GM03348 (cell line): ENCODE data around the gene ROPN1.
A peak's percentile ranks its signal among the peaks of the same experiment; 100 is the strongest.
"Not testable (repeated sequence)": the region's sequence is repeated elsewhere in the genome, so short reads cannot be mapped to it uniquely, and the experiment has no call there.

Experiments used
- DNase-seq: peaks from one replicate; pipeline ENCODE4 v3.0.0; 2012; ENCODE audit warnings: low spot score

The ROPN1 gene

GRCh38 chr3:123991730-123992588 is at the start of gene ROPN1:
ROPN1 (minus strand) TSS chr3:123992124; CDS start chr3:123980481, 11,643 bp downstream.
- not testable (repeated sequence) for DNase-seq

- no peak for DNase-seq
Measured at GRCh38 chr3:124041553-124041952, 49.6 kb upstream of the ROPN1 start.

- no peak for DNase-seq
Measured at GRCh38 chr3:124037326-124037725, 45.4 kb upstream of the ROPN1 start.

GRCh38 chr3:124036214-124036613 is 44.3 kb upstream of the ROPN1 start:
- not testable (repeated sequence) for DNase-seq

GRCh38 chr3:124035463-124036121 is 43.7 kb upstream of the ROPN1 start:
- DNase-seq = no peak

GRCh38 chr3:124034844-124035152 is 42.9 kb upstream of the ROPN1 start:
- no peak for DNase-seq

- DNase-seq = peak; percentile 17
Measured at GRCh38 chr3:124034016-124034843, 42.3 kb upstream of the ROPN1 start.

- DNase-seq = peak; percentile 60
Measured at GRCh38 chr3:124033360-124034015, 41.6 kb upstream of the ROPN1 start, which contains the start of gene KALRN. KALRN (plus strand) TSS chr3:124033369.

- DNase-seq = peak; percentile 97
Measured at GRCh38 chr3:124032881-124033359, 41.0 kb upstream of the ROPN1 start.

GRCh38 chr3:124032311-124032880 is 40.5 kb upstream of the ROPN1 start:
- peak; percentile 37 for DNase-seq

GRCh38 chr3:124026516-124026915 is 34.6 kb upstream of the ROPN1 start:
- DNase-seq = no peak

GRCh38 chr3:124023531-124023930 is 31.6 kb upstream of the ROPN1 start:
- not testable (repeated sequence) for DNase-seq

- no peak for DNase-seq
Measured at GRCh38 chr3:124019291-124019690, 27.4 kb upstream of the ROPN1 start.

- not testable (repeated sequence) for DNase-seq
Measured at GRCh38 chr3:124017502-124017901, 25.6 kb upstream of the ROPN1 start.

- peak; percentile 22 for DNase-seq
Measured at GRCh38 chr3:124016483-124016882, 24.6 kb upstream of the ROPN1 start.

- peak; percentile 20 for DNase-seq
Measured at GRCh38 chr3:124014366-124014942, 22.5 kb upstream of the ROPN1 start.

- not testable (repeated sequence) for DNase-seq
Measured at GRCh38 chr3:124008321-124008720, 16.4 kb upstream of the ROPN1 start.

GRCh38 chr3:124007186-124007585 is 15.3 kb upstream of the ROPN1 start:
- DNase-seq = no peak

- DNase-seq = not testable (repeated sequence)
Measured at GRCh38 chr3:124002405-124003079, 10.6 kb upstream of the ROPN1 start.

- DNase-seq = not testable (repeated sequence)
Measured at GRCh38 chr3:124001366-124001765, 9.4 kb upstream of the ROPN1 start.
